HG03558 (cell line): ENCODE measurements around the gene UHRF2.

Experiments
- ATAC-seq: cut with Tn5 transposase; IDR thresholded peaks from one replicate; pipeline ENCODE4 v1.9.1; 2021; ENCODE audit warnings: moderate number of reproducible peaks; ENCODE audit not compliant: unreplicated experiment; ENCODE audit errors: extremely low read depth

UHRF2 gene

GRCh38 chr9:6552498-6553121 lies 139.6 kb downstream of the UHRF2 start:
- no peak for ATAC-seq

DNA sequence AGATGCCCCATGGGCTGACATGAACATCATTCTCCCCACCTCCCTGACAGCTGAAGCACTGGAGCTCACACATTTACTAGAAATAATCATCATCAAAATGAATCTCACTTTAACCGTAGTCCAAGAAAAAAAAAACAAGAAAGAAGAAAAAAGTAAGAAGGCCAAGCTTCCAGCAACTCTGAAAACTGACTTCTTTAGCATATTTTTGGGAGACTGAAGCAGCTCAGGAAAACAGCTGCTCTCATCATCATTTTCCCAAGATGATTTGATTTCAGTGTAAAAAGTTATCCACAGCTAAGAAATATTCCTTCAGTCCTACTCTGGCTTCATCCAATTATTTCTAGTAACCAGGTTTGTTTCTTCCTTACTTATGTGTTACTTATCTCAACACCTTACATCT lies 140.9 kb downstream of the UHRF2 start:
- ATAC-seq: no peak
